NB4 (cell line): ENCODE results near the gene PCYT2.

Experiments used
- CTCF ChIP-seq: IDR thresholded peaks from one replicate; pipeline ENCODE4 v1.5.1; 2012; ENCODE audit warnings: low read depth, low read length
- MAX ChIP-seq: IDR thresholded peaks from 2 replicates; pipeline ENCODE4 v1.6.1; 2011; ENCODE audit warnings: low read depth, low read length
- MYC ChIP-seq: IDR thresholded peaks from 2 replicates; pipeline ENCODE4 v1.6.1; 2011; ENCODE audit warnings: low read depth, low read length
- POLR2A ChIP-seq: IDR thresholded peaks from 2 replicates; pipeline ENCODE4 v1.6.1; 2011; ENCODE audit warnings: mild to moderate bottlenecking; ENCODE audit not compliant: insufficient read length; ENCODE audit errors: extremely low read depth

- TF ChIP-seq CTCF (no peak), POLR2A (no peak), MAX (no peak), MYC (no peak)
These were observed 3.7 kb downstream of the PCYT2 start for GRCh38 chr17:81907219-81908145.
